Right renal pelvis (tissue), 4 donors: ENCODE data around the gene RUFY3. TPM values are rescaled to one million over a fixed set of nuclear protein-coding genes. Genes with fewer than 3 reads are reported as not detected.
"Not testable (repeated sequence)": the region's sequence is repeated elsewhere in the genome, so short reads cannot be mapped to it uniquely, and the experiment has no call there.

Experiments used
- DNase-seq, 4 donors: peaks; one replicate each; pipeline ENCODE4 v3.0.0-alpha.2; 2013; ENCODE audit warnings: low read depth in 4 of 4, low spot score in 3 of 4, missing footprints in 1 of 4
- polyA plus RNA-seq, 4 donors: library from polyadenylated mRNA; unstranded; fragments of 120-200 nt; gene quantifications; one replicate each; pipeline ENCODE4 v1.2.1, GENCODE V29; 2013; ENCODE audit not compliant: insufficient read length in 4 of 4

The RUFY3 gene
- polyA plus RNA-seq, 4 donors: 81.1 to 109 (median 99.7) TPM

DNA sequence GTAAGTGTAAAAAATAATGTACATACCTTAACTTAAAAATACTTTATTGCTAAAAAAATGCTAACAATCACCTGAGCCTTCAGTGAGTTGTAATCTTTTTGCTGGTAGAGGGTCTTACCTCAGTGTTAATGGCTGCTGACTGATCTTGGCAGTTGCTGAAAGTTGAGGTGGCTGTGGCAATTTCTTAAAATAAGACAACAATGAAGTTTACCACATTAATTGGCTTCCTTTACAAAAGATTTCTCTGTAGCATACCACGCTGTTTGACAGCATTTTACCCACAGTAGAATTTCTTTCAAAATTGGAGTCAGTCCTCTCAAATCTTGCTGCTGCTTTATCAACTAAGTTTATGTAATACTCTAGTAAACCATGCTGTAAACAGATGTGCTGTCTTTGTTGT, 47.6 kb downstream of the RUFY3 start:
- DNase-seq: not testable (repeated sequence)

- DNase-seq: no peak
These were observed 51.3 kb downstream of the RUFY3 start for GRCh38 chr4:70772929-70773555.

- DNase-seq: peak in 3 of 4 donors; percentile 5 to 15 (median 6)
These were observed 57.2 kb downstream of the RUFY3 start for GRCh38 chr4:70778888-70779422.

- no peak for DNase-seq
These were observed 61.3 kb downstream of the RUFY3 start for GRCh38 chr4:70783096-70783495.

DNA sequence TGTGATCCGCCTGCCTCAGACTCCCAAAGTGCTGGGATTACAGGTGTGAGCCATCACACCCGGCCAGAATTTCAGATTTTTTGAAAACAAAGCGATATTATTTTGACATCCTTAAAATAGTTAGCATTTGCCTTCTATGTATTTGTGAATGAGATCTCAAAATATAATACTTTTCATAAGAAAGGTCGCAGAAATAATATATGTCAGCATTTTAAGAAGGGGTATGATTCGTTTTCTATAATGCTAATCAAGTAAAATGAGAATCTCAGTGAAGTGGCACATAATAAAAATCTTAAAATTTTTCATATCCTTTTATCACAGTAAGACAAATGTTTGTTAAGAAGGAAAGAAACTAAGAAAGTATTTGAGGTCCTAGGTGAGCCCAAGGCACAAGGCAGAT, 65.7 kb downstream of the RUFY3 start:
- DNase-seq: no peak

DNA sequence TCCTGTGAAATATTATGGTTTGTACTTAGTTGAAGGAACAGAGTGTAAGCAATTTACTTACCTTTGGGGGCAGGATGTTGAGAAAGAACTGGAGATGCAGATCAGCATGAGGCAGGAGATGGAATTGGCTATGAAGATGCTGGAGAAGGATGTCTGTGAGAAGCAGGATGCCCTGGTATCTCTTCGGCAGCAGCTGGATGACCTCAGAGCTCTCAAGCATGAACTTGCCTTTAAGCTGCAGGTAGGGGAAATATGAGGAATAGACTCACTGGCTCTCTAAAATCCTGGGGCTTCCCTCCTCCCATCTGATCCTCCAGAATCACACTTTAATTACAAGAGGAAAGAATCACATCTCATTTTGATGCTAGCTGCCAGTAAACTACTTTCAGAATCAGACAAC, 67.0 kb downstream of the RUFY3 start:
- DNase-seq: no peak

DNA sequence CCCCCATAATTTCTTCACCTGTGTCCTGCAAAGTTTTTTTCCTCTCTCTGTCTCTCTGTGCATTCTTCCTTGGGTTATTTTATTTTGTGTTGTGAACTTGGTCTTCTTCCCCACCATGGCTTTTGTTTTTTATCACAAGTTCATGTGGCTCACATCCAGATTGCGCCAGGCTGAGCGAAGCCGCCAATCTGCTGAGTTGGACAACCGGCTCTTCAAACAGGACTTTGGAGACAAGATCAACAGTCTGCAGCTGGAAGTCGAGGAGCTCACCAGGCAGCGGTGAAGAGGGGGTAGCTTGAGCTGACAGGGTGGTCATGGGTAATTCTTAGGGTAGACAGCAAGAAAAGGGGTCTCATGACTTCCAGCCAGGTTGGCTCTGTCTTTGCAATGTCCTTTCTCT, 71.9 kb downstream of the RUFY3 start:
- no peak for DNase-seq

GRCh38 chr4:70801265-70801809, 79.6 kb downstream of the RUFY3 start:
- DNase-seq: no peak

DNA sequence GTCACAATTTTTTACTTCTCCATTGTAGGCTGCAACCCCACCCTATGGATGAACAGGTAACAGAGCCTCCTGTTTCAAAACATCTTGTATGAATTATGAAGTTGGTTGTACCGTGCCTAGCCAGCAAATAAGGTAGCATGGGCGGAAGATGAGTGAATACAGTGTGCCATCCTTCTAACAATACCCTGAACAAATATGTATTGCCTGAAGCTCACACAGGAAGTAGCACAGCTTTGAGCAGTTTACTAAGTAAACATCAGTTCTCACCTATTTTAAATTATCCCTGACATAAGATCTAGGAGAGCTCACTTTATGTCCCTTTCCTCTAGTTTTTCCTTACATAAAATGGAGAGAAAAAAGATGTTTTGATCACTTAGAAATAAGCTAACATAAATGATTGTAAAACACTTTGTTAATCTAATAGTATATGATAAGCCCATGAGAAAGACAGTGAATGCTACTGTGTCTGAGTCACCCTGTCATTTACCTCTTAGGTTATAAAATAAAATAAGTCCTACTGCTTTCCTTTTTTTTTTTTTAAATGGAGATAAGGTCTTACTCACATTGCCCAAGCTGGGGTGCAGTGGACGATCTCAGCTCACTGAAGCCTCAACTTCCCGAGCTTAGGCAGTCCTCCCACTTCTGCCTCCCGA, 81.3 kb downstream of the RUFY3 start:
- no peak for DNase-seq

DNA sequence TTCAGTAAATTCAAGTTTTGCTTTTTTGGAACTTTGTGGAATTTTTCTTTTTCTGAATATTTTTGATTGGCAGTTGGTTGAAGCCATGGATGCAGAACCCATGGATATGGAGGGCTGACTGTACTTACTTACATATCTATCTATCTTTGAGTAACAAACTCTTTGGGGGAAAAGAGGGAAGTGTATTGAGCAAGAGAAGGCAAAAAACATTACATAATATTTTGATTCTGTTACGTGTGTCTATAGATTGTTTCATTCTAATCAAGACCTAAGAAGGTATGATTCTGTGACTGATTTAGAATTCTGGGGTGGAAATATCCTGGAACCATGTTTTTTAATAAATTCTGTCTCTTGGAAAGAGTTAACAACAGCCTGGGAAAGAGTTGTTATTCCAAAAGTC, 86.4 kb downstream of the RUFY3 start:
- no peak for DNase-seq

GRCh38 chr4:70815370-70815769, 93.6 kb downstream of the RUFY3 start:
- DNase-seq: no peak

- no peak for DNase-seq
These were observed 95.1 kb downstream of the RUFY3 start for GRCh38 chr4:70816894-70817293.

DNA sequence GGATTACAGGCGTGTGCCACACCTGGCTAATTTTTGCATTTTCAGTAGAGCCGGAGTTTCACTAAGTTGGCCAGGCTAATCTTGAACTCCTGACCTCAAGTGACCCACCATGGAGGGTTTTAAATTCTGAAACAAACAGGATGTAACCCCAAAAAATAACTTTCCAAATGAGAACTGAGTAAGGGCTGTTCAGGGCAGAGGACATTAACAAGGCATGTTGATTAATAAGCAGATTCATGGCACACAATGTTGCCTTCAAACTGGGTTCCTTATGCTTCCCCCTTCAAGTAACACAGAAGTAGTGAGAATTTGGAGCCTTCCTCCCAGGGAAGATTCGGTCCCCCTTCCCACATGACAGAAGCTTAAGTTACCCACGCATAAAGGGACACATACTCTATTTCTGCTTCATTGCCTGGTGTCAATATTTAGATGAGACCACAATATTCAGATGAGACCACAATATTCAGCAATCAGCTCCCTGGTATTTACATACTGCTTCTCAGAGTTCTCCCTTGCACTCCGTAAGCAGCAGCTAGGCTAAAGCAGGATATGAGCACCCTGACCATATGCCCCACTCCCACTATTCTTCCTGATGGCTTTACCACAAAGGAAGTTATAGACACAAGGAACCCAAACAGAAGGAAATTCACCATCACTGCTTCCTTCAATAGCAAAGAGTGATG, 96.5 kb downstream of the RUFY3 start:
- no peak for DNase-seq

- no peak for DNase-seq
These were observed 97.2 kb downstream of the RUFY3 start for GRCh38 chr4:70818921-70819320.

GRCh38 chr4:70829015-70829414, 107.3 kb downstream of the RUFY3 start:
- no peak for DNase-seq

GRCh38 chr4:70829492-70829891, 107.7 kb downstream of the RUFY3 start:
- DNase-seq: no peak

DNA sequence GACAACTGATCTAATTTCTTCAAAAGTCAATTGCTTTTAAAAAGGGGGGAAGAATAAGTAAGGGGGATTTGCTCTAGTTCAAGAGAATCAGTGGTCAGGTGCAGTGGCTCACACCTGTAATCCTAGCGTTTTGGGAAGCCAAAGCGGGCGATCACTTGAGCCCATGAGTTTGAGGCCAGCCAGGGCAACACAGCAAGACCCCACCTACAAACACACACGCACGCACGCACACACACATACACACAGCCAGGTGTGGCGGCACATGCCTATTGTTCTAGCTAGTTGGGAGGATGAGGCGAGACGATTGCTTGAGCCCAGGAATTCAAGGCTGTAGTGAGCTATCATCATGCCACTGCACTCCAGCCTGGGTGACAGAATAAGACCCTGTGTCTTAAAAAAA, 108.3 kb downstream of the RUFY3 start:
- no peak for DNase-seq

- DNase-seq: no peak
These were observed 109.5 kb downstream of the RUFY3 start for GRCh38 chr4:70831293-70831692.

GRCh38 chr4:70833675-70834074, 111.9 kb downstream of the RUFY3 start:
- DNase-seq: no peak

- no peak for DNase-seq
These were observed 114.3 kb downstream of the RUFY3 start for GRCh38 chr4:70836081-70836480.

DNA sequence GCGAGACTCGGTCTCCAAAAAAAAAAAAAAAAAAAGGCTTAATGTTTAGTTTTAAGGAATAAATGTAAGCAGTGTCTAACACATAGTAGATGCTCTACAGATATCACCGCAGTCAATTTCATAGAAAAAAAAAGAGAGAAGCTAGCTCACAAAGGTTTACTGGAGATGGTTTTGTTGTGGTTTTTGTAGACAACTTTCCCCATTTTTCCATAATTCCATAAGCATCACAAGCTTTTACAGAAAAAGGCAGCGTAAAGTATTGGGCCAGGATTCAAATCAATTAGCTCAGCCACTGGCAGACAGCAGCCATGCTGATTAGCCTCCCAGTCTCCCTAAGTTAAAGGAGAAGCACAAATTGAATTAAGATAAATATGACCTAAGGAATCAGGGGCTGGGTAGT, 116.4 kb downstream of the RUFY3 start:
- DNase-seq: peak in 1 of 4 donors; percentile 15
